Loucy (cell line): ENCODE results near the gene TTC13.

Source experiments
- H2AFZ ChIP-seq: fragments of 200-600 bp; sonication (generic); 2 replicates; pipeline ENCODE4 v1.6.0; 2016; ENCODE audit warnings: antibody characterized with exemption, mild to moderate bottlenecking, low read length, moderate library complexity
- H3F3A ChIP-seq: fragments of 200-600 bp; 2 replicates; pipeline ENCODE4 v1.6.0; 2016; ENCODE audit warnings: antibody characterized with exemption, low read depth, mild to moderate bottlenecking
- H3K27me3 ChIP-seq: fragments of 200-600 bp; sonication (generic); 2 replicates; pipeline ENCODE4 v1.6.1; 2014; ENCODE audit warnings: low read length, mild to moderate bottlenecking; ENCODE audit not compliant: insufficient read depth, poor library complexity, severe bottlenecking
- H3K36me3 ChIP-seq: fragments of 200-600 bp; sonication (generic); 2 replicates; pipeline ENCODE4 v1.6.1; 2016; ENCODE audit warnings: low read length; ENCODE audit not compliant: insufficient read depth
- H3K4me1 ChIP-seq: fragments of 200-600 bp; sonication (generic); 2 replicates; pipeline ENCODE4 v1.5.1; 2014; ENCODE audit warnings: low read length, mild to moderate bottlenecking; ENCODE audit not compliant: insufficient read depth, poor library complexity, severe bottlenecking
- H3K4me2 ChIP-seq: fragments of 200-600 bp; sonication (generic); 2 replicates; pipeline ENCODE4 v1.6.0; 2014; ENCODE audit warnings: antibody characterized with exemption, low read length, low read depth, mild to moderate bottlenecking; ENCODE audit not compliant: poor library complexity, severe bottlenecking
- H3K4me3 ChIP-seq: fragments of 200-600 bp; sonication (generic); 2 replicates; pipeline ENCODE4 v1.5.1; 2014; ENCODE audit warnings: low read length, mild to moderate bottlenecking, mixed read lengths; ENCODE audit not compliant: poor library complexity, severe bottlenecking
- H3K79me2 ChIP-seq: fragments of 200-600 bp; sonication (generic); 2 replicates; pipeline ENCODE4 v1.6.1; 2014; ENCODE audit warnings: low read length; ENCODE audit not compliant: insufficient read depth
- H3K9ac ChIP-seq: fragments of 200-600 bp; sonication (generic); 2 replicates; pipeline ENCODE4 v1.6.0; 2014; ENCODE audit warnings: mild to moderate bottlenecking, low read depth, low read length, moderate library complexity; ENCODE audit not compliant: poor library complexity, severe bottlenecking
- H3K9me2 ChIP-seq: fragments of 200-600 bp; sonication (generic); replicated peaks from 2 replicates; pipeline ENCODE4 v1.6.1; 2016; ENCODE audit warnings: low read depth, low read length, mixed read lengths
- H3K9me3 ChIP-seq: fragments of 200-600 bp; sonication (generic); 2 replicates; pipeline ENCODE4 v1.6.1; 2014; ENCODE audit warnings: mild to moderate bottlenecking, antibody characterized with exemption, low read length, low read depth; ENCODE audit not compliant: insufficient read depth
- H4K20me1 ChIP-seq: fragments of 200-600 bp; sonication (generic); 2 replicates; pipeline ENCODE4 v1.6.0; 2014; ENCODE audit warnings: antibody characterized with exemption, low read length, mild to moderate bottlenecking; ENCODE audit not compliant: insufficient read depth, poor library complexity, severe bottlenecking
- EZH2phosphoT487 ChIP-seq: fragments of 200-600 bp; IDR thresholded peaks from 2 replicates; pipeline ENCODE4 v1.6.1; 2018; ENCODE audit warnings: antibody characterized with exemption, mild to moderate bottlenecking, moderate library complexity, borderline replicate concordance
- TF ChIP-seq, protein P1 (sequence below): fragments of 200-600 bp; sonication (generic); conservative IDR thresholded peaks from 2 replicates; pipeline ENCODE4 v1.5.1; 2014; ENCODE audit warnings: mild to moderate bottlenecking, antibody characterized with exemption, low read length

Gene TTC13

DNA sequence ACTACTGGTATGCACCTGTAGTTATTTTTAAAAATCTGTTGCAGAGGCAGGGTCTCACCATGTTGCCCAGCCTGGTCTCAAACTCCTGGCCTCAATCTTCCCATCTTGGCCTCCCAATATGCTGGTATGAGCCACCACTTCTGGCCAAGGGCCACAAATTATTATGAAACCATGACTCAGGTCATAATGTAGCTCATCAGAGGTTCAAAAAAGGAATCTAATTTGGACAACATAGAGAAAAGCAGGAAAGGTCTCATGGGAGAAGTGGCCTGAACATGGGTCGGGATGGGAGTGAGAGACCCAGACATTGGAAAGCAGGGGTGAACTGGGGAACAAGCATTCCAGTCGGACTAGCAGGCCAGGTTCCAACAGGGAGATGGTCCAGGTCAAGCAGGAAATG is 65.2 kb downstream of the TTC13 start:
- H3K79me2 ChIP-seq = no peaks in the 10 kb centered on the region
- no peaks in the 10 kb centered on the region for H3F3A ChIP-seq
- H3K4me3 ChIP-seq = no peak overlapping the region
- H2AFZ ChIP-seq = no peak overlapping the region
- no peak overlapping the region for H3K4me2 ChIP-seq
- H3K4me1 ChIP-seq = peaks cover 6% of the 10 kb centered on the region
- H3K27me3 ChIP-seq = no peaks in the 10 kb centered on the region
- TF ChIP-seq, protein P1, sequence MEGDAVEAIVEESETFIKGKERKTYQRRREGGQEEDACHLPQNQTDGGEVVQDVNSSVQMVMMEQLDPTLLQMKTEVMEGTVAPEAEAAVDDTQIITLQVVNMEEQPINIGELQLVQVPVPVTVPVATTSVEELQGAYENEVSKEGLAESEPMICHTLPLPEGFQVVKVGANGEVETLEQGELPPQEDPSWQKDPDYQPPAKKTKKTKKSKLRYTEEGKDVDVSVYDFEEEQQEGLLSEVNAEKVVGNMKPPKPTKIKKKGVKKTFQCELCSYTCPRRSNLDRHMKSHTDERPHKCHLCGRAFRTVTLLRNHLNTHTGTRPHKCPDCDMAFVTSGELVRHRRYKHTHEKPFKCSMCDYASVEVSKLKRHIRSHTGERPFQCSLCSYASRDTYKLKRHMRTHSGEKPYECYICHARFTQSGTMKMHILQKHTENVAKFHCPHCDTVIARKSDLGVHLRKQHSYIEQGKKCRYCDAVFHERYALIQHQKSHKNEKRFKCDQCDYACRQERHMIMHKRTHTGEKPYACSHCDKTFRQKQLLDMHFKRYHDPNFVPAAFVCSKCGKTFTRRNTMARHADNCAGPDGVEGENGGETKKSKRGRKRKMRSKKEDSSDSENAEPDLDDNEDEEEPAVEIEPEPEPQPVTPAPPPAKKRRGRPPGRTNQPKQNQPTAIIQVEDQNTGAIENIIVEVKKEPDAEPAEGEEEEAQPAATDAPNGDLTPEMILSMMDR = no peak
- no peak for TF ChIP-seq EZH2phosphoT487
- no peaks in the 10 kb centered on the region for H4K20me1 ChIP-seq
- H3K36me3 ChIP-seq = peaks cover 4% of the 10 kb centered on the region; the same call in 1 of the 2 replicates
- no peak overlapping the region for H3K9ac ChIP-seq
- no peaks in the 10 kb centered on the region for H3K9me3 ChIP-seq
- no peaks in the 10 kb centered on the region for H3K9me2 ChIP-seq

DNA sequence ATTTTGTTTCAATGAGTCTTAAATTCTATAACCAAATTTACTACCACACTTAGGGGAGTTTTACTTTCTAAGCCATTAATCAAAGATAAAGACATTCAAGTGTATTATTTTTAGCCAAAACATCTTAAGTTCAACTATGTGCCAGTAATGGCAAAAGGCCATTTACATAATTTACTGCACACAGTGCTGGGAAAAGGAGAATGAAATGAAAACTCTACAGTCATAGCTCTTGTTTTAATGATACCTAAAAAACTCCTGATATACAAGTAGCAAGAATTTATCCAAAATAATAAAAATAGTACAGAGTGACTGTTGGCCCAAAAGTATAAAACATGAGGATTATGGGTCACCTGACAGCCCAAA is 67.9 kb downstream of the TTC13 start:
- no peaks in the 10 kb centered on the region for H3K79me2 ChIP-seq
- peaks cover 12% of the 10 kb centered on the region; the same call in 1 of the 2 replicates for H3K36me3 ChIP-seq
- no peak overlapping the region for H2AFZ ChIP-seq
- TF ChIP-seq, protein P1 = no peak
- TF ChIP-seq EZH2phosphoT487 = no peak
- no peaks in the 10 kb centered on the region for H3K27me3 ChIP-seq
- no peaks in the 10 kb centered on the region for H3K4me1 ChIP-seq
- H4K20me1 ChIP-seq = no peaks in the 10 kb centered on the region
- no peak overlapping the region for H3K9ac ChIP-seq
- H3K4me3 ChIP-seq = no peak overlapping the region
- H3K9me3 ChIP-seq = no peaks in the 10 kb centered on the region
- H3K9me2 ChIP-seq = no peaks in the 10 kb centered on the region
- H3F3A ChIP-seq = no peaks in the 10 kb centered on the region
- H3K4me2 ChIP-seq = no peak overlapping the region

DNA sequence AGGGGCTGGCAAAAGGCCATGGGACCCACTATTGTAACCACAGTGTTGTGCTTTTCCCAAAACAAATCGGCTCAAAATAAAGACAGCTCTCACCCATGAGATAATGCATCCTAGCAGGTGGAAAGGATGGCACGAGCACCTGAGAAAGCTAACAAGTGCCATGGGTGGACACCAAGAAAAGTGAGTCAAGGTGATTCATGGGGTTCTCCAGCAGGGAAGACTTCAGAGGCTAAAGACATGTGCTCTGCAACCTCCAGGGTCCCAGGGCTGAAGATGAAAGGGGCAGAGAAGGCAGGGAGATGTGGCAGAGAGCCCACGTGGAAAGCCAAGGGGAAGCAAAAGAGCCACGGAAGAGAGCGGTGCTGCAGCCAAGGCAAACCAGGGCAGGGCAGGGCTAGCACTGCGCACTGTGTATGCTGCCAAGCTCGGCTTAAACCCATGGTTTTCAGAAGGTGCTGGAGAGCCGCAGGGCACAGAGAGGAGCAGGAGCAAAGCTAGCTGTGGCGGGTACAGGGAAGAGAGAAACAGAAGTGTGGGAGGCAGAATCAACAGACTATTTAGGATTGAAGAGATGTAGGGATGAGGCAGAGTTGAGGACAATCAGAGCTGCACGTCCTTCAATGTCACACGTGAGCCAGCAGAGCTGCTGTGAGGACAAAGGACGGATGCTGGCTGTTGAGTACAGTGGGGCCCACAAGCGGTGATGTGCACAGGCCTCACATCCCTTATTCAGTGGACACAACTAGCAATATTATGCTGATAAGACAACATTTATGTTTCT is 68.5 kb downstream of the TTC13 start:
- Histone ChIP-seq H3K4me2 (no peak overlapping the region), H3K4me3 (no peak overlapping the region), H3K9ac (no peak overlapping the region), H3K9me2 (no peaks in the 10 kb centered on the region), H4K20me1 (no peaks in the 10 kb centered on the region), H2AFZ (no peak overlapping the region), H3F3A (no peaks in the 10 kb centered on the region), H3K27me3 (no peaks in the 10 kb centered on the region), H3K79me2 (no peaks in the 10 kb centered on the region), H3K4me1 (no peaks in the 10 kb centered on the region), H3K36me3 (peaks cover 12% of the 10 kb centered on the region; the same call in 1 of the 2 replicates), H3K9me3 (no peaks in the 10 kb centered on the region)
- TF ChIP-seq, protein P1 = no peak
- no peak for TF ChIP-seq EZH2phosphoT487
